ENCODE results near the gene CPNE5. TPM values are rescaled to one million over a fixed set of nuclear protein-coding genes. Genes with fewer than 3 reads are reported as not detected.

The CPNE5 gene
- polyA plus RNA-seq, 2 of the 4 experiments (the other 2 are of a cell fraction): 0.03 to 0.13 TPM

- Histone ChIP-seq H3K9me3 (no peaks in the 10 kb centered on the region), H3K4me1 (no peaks in the 10 kb centered on the region), H3K4me2 (no peak overlapping the region), H3K27ac (no peak overlapping the region), H3K4me3 (no peak overlapping the region)
- FAIRE-seq: no peak
- no peak for TF ChIP-seq CHD4 (IDR thresholded peaks at IDR 0.05; ENCODE audit: borderline replicate concordance)
- TF ChIP-seq, protein P1, sequence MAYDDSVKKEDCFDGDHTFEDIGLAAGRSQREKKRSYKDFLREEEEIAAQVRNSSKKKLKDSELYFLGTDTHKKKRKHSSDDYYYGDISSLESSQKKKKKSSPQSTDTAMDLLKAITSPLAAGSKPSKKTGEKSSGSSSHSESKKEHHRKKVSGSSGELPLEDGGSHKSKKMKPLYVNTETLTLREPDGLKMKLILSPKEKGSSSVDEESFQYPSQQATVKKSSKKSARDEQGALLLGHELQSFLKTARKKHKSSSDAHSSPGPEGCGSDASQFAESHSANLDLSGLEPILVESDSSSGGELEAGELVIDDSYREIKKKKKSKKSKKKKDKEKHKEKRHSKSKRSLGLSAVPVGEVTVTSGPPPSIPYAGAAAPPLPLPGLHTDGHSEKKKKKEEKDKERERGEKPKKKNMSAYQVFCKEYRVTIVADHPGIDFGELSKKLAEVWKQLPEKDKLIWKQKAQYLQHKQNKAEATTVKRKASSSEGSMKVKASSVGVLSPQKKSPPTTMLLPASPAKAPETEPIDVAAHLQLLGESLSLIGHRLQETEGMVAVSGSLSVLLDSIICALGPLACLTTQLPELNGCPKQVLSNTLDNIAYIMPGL (CRISPR knock-in tag; IDR thresholded peaks at IDR 0.05; ENCODE audit: borderline replicate concordance): no peak
- no peak for TF ChIP-seq TFCP2L1 (CRISPR knock-in tag; IDR thresholded peaks at IDR 0.05)
- TF ChIP-seq FOSB (CRISPR knock-in tag; IDR thresholded peaks at IDR 0.05): no peak
- no peak for TF ChIP-seq POLR2AphosphoS2 (conservative IDR thresholded peaks at IDR 0.05; ENCODE audit: low read length)
- no peak for TF ChIP-seq CHD2 (IDR thresholded peaks at IDR 0.05; ENCODE audit: low read length, partially characterized antibody)
- no peak for TF ChIP-seq SREBF2 (IDR thresholded peaks at IDR 0.05)
- no peak for TF ChIP-seq HOXB5 (CRISPR knock-in tag; IDR thresholded peaks at IDR 0.05)
- no peak for TF ChIP-seq KDM1A (IDR thresholded peaks at IDR 0.05; ENCODE audit: low read depth)
- TF ChIP-seq, protein P2, sequence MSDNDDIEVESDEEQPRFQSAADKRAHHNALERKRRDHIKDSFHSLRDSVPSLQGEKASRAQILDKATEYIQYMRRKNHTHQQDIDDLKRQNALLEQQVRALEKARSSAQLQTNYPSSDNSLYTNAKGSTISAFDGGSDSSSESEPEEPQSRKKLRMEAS (IDR thresholded peaks at IDR 0.05): no peak
- no peak for TF ChIP-seq POLR2A (IDR thresholded peaks at IDR 0.05; ENCODE audit: low read length)
- no peak for TF ChIP-seq CTCF (IDR thresholded peaks at IDR 0.05)
- no peak for TF ChIP-seq REST (IDR thresholded peaks at IDR 0.05)
- TF ChIP-seq NPAS2 (CRISPR knock-in tag; IDR thresholded peaks at IDR 0.05; ENCODE audit: borderline replicate concordance): no peak
- TF ChIP-seq JUN (IDR thresholded peaks at IDR 0.05): no peak
- TF ChIP-seq, protein P3, sequence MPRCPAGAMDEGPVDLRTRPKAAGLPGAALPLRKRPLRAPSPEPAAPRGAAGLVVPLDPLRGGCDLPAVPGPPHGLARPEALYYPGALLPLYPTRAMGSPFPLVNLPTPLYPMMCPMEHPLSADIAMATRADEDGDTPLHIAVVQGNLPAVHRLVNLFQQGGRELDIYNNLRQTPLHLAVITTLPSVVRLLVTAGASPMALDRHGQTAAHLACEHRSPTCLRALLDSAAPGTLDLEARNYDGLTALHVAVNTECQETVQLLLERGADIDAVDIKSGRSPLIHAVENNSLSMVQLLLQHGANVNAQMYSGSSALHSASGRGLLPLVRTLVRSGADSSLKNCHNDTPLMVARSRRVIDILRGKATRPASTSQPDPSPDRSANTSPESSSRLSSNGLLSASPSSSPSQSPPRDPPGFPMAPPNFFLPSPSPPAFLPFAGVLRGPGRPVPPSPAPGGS (IDR thresholded peaks at IDR 0.05): no peak
- WGBS (ENCODE audit: missing lambda C conversion rate): 94% methylated on average over 2 of the region's 2 CpGs
- CTCF ChIA-PET: interaction anchor here (0.9 to 2.1 kb wide), 4 partner anchors 10 to 78 kb away, joined by 3 to 4 read pairs (median 3); no protein-coding TSS in a partner anchor
- POLR2A ChIA-PET: no interaction called here
- ATAC-seq: no peak
- DNase-seq (ENCODE audit: low read depth in 1 of 2, low spot score in 1 of 2): no peak
Observed at GRCh38 chr6:36837022-36837339, 2.3 kb downstream of the CPNE5 start.

DNA sequence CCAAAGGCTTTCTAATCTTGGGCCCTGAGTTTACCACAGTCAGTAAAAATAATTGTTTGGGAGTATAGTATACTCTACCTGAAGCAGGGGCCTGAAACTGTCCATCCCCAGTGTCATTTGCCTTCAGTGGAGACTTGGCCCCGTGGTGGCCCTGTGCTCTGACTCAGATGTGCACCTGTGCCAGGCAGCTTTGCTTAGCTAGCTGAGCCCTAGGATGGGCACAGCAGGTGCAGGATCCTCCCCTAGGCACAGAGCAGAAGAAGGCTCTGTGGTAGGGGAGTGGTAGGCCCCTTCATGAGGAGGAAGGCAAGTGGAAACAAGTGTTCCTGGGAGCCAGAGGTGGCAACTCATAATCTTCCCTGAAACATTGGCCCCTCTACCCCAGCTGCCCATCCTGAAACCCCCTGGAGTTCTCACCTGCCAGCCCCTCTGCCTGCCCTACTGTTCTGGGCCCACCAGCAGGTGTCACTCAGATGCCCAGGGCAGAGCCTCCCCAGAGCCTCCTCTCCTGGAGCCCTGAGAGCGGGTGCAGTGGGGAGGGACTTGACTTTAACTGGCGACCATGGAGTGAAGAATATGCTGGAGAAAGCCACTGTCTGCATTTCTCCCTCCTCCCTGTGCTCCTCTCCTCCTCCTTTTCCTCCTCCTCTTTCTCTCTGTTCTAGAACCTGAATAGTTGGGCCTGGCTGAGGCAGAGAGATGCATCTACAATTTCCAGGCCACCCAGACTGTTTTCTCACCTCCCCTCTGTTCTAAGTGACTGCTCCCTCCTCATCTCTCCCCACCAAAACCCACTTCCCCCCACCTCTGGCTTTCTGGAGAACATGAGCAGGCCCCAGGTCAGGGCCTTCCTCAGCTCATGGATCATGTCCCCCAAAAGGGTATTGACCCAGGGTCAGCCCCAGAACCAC lies 2.9 kb downstream of the CPNE5 start:
- H3K4me2 ChIP-seq: no peak overlapping the region
- no peak overlapping the region for H3K4me3 ChIP-seq
- H3K27ac ChIP-seq: no peak overlapping the region
- WGBS (ENCODE audit: missing lambda C conversion rate): 29% methylated on average over 3 of the region's 3 CpGs
- DNase-seq (ENCODE audit: low read depth in 1 of 2, low spot score in 1 of 2) (no peak), ATAC-seq (peak; percentile 56 to 64; a peak in 5 of 6 replicates), FAIRE-seq (no peak)
- ChIA-PET CTCF (interaction anchor here (0.9 to 2.1 kb wide), 6 partner anchors 10 to 182 kb away, joined by 3 to 4 read pairs (median 3); no protein-coding TSS in a partner anchor), POLR2A (no interaction called here)
- H3K9me3 ChIP-seq: no peaks in the 10 kb centered on the region
- no peaks in the 10 kb centered on the region for H3K4me1 ChIP-seq
- TF ChIP-seq NPAS2 (CRISPR knock-in tag; IDR thresholded peaks at IDR 0.05; ENCODE audit: borderline replicate concordance): no peak
- no peak for TF ChIP-seq JUN (IDR thresholded peaks at IDR 0.05)
- TF ChIP-seq RCOR1 (IDR thresholded peaks at IDR 0.05; ENCODE audit: low read depth, low read length): no peak
- no peak for TF ChIP-seq RNF2 (IDR thresholded peaks at IDR 0.05; ENCODE audit: borderline replicate concordance, low read depth)
- TF ChIP-seq CBX2 (IDR thresholded peaks at IDR 0.05; ENCODE audit: borderline replicate concordance, low read depth): no peak
- TF ChIP-seq FOXS1 (CRISPR knock-in tag; IDR thresholded peaks at IDR 0.05): no peak
- TF ChIP-seq CHD2 (IDR thresholded peaks at IDR 0.05; ENCODE audit: low read length, partially characterized antibody): no peak
- TF ChIP-seq CBX8 (IDR thresholded peaks at IDR 0.05): no peak
- no peak for TF ChIP-seq TFCP2L1 (CRISPR knock-in tag; IDR thresholded peaks at IDR 0.05)
- TF ChIP-seq E2F6 (IDR thresholded peaks at IDR 0.05; ENCODE audit: borderline replicate concordance, low read depth): no peak
- no peak for TF ChIP-seq NR3C1 (IDR thresholded peaks at IDR 0.05)
- TF ChIP-seq, protein P3 (IDR thresholded peaks at IDR 0.05): no peak
- TF ChIP-seq RARB (CRISPR knock-in tag; IDR thresholded peaks at IDR 0.05): no peak
